Endothelial cell of umbilical vein (primary cell): ENCODE results near the gene IRF6.

Source experiments
- CTCF ChIP-seq, 2 donors: IDR thresholded peaks; 1 replicate in 1 of 2; 2 replicates in 1 of 2; pipeline ENCODE4 v1.5.1; 2011; ENCODE audit warnings: low read length in 2 of 2, mild to moderate bottlenecking in 2 of 2, moderate library complexity in 2 of 2, control low read depth in 1 of 2, inconsistent platforms in 1 of 2, low read depth in 1 of 2; ENCODE audit not compliant: insufficient read depth in 1 of 2; ENCODE audit errors: extremely low read depth in 1 of 2
- EZH2 ChIP-seq: IDR thresholded peaks from 2 replicates; pipeline ENCODE4 v1.6.1; 2012; ENCODE audit warnings: borderline replicate concordance, low read depth, mild to moderate bottlenecking, moderate library complexity, low read length, inconsistent platforms; ENCODE audit not compliant: severe bottlenecking
- JUN ChIP-seq: IDR thresholded peaks from 2 replicates; pipeline ENCODE4 v1.6.1; 2011; ENCODE audit warnings: borderline replicate concordance, low read depth; ENCODE audit not compliant: insufficient read length, insufficient read depth
- MYC ChIP-seq: IDR thresholded peaks from one replicate; pipeline ENCODE4 v1.6.1; 2011; ENCODE audit warnings: mild to moderate bottlenecking, low read depth, low read length
- POLR2A ChIP-seq: IDR thresholded peaks from 2 replicates; pipeline ENCODE4 v1.6.1; 2012; ENCODE audit warnings: low read depth, mild to moderate bottlenecking, control low read depth, low read length
- POLR2AphosphoS5 ChIP-seq: IDR thresholded peaks from 2 replicates; pipeline ENCODE4 v1.6.1; 2012; ENCODE audit warnings: low read depth, mild to moderate bottlenecking, control low read depth, low read length, moderate library complexity; ENCODE audit not compliant: insufficient read depth

GRCh38 chr1:209791920-209792319, 14.0 kb downstream of the IRF6 start:
- no peak for TF ChIP-seq JUN
- TF ChIP-seq EZH2 = no peak
- no peak for TF ChIP-seq POLR2AphosphoS5
- TF ChIP-seq CTCF (IDR thresholded peaks at IDR 0.05; ENCODE audit: extremely low read depth in 1 of 2, insufficient read depth in 1 of 2, low read depth in 1 of 2, low read length in 2 of 2) = no peak
- no peak for TF ChIP-seq POLR2A
- TF ChIP-seq MYC = no peak
